ENCODE results near the gene USP8.

DNA sequence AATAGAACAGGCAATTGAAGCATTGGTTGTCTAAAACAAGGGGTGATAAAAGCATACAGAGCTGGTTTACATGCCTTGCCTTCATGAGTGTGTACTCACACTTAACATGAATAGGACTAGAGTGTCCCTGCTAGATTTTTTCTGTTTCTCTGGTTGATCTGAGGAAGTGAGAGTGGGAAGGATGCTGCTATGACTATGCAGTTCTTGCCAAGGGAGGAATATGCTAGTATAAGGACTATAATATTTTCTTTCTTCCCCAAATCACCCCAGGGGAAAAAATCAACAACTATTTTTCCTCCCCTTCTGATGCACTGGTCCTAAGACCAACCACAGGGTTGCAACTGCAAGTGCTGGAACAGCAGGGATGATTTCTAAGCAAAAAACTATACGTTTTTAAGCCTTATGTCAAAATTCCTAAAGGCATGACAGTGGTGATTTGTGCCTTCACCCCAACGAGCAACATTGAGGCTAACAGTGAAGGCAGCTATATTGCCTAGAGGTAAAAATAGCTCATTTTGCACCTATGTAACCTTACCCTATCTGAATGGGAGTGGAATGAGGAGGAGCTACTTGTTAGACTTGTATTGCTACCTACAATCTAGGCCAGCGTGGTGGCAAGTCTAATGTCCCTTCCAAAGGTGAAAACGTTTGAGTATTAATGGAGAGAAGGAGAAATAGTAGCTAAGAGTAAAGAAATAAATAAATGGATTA, 33.5 kb upstream of the USP8 start:
- TF ChIP-seq, protein P1, sequence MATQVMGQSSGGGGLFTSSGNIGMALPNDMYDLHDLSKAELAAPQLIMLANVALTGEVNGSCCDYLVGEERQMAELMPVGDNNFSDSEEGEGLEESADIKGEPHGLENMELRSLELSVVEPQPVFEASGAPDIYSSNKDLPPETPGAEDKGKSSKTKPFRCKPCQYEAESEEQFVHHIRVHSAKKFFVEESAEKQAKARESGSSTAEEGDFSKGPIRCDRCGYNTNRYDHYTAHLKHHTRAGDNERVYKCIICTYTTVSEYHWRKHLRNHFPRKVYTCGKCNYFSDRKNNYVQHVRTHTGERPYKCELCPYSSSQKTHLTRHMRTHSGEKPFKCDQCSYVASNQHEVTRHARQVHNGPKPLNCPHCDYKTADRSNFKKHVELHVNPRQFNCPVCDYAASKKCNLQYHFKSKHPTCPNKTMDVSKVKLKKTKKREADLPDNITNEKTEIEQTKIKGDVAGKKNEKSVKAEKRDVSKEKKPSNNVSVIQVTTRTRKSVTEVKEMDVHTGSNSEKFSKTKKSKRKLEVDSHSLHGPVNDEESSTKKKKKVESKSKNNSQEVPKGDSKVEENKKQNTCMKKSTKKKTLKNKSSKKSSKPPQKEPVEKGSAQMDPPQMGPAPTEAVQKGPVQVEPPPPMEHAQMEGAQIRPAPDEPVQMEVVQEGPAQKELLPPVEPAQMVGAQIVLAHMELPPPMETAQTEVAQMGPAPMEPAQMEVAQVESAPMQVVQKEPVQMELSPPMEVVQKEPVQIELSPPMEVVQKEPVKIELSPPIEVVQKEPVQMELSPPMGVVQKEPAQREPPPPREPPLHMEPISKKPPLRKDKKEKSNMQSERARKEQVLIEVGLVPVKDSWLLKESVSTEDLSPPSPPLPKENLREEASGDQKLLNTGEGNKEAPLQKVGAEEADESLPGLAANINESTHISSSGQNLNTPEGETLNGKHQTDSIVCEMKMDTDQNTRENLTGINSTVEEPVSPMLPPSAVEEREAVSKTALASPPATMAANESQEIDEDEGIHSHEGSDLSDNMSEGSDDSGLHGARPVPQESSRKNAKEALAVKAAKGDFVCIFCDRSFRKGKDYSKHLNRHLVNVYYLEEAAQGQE (IDR thresholded peaks at IDR 0.05; ENCODE audit: insufficient read depth in 1 of 2, low read depth in 2 of 2, low read length in 2 of 2) = no peak
- TF ChIP-seq POLR2AphosphoS5 (IDR thresholded peaks at IDR 0.05; ENCODE audit: low read depth, low read length) (no peak), SIN3A (IDR thresholded peaks at IDR 0.05; ENCODE audit: borderline replicate concordance, insufficient read depth, low read length) (no peak)

Data from PFSK-1 (cell line).